ENCODE measurements around the gene RHBDL1. TPM values are rescaled to one million over a fixed set of nuclear protein-coding genes. Genes with fewer than 3 reads are reported as not detected.

Gene RHBDL1
- 0.98 and 6.6 TPM in 2 replicates for total RNA-seq (ENCODE audit: low replicate concordance)

DNA sequence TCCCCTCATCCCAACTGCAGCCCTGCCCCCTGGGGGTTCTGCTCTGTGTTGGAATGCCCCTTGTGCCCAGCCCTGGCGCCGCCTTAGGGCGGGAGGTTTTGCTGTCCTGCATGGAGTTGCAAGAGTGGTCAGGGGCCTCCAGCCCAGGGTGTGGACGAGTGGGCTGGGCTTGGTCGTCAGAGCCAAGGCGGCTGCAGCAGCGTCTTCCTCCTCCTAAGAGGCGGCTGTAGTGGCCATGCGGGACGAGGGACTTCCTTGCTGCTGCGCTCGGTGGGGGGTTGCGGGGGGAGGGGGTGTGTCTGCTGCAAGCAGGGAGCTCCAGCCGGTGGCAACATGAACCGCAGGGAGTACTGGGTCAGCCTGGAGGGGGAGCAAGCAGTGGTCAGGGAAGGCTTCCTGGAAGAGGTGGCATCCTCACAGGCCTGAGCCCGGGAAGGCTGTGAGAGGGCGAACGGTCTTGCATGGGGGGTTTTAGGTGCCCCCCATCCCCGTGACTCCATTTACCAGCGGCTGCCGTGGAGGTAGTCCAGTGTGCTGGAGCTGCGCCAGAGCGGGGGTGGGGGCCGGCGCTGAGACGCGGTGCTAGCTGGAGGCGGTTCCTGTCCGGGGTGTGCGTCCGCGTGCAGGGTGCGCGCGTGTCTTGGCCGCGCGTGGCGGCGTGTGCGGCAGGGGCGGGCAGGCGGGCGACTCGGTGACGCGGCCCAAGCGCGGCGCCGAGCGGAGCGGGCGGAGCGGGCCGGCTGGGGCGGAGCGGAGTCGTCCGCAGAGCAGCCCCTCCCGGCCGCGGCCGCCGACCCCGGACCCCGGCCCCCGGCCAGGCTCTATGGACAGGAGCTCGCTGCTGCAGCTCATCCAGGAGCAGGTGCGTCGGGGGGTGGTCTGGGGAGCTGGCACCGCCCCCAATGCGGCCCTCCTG lies at the start of gene RHBDL1:
Gene RHBDL1 (plus strand): TSS at position 704 of the 916 bp plus-strand sequence. CDS start 120 bp downstream, at position 824.

DNA sequence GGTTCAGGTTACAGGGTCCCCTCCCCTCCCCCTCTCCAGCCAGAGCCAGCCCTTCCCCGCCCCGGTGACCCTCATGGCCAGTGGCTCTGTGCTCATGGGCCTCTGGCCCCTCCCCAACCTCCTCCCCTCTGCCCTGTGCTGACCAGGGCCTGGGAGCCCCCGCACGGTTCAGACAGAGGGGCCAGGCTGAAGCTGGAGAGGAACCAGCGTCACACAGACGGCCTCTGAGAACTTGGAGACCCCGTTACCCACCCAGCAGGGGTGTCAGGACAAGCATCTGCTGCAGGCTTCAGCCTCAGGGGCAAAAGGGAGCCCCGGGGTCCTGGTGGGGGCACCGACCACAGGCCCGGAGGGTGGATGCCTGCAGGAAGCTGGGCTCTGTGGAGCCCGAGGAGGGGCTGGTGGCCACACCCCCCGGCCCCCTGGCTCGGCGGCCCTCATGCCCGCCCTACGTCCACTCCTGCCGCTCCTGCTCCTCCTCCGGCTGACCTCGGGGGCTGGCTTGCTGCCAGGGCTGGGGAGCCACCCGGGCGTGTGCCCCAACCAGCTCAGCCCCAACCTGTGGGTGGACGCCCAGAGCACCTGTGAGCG lies 44.6 kb upstream of the RHBDL1 start, which contains the start of gene WFIKKN1:
Gene WFIKKN1 (plus strand): TSS at position 171 of the 591 bp plus-strand sequence. CDS start 269 bp downstream, at position 440.

DNA sequence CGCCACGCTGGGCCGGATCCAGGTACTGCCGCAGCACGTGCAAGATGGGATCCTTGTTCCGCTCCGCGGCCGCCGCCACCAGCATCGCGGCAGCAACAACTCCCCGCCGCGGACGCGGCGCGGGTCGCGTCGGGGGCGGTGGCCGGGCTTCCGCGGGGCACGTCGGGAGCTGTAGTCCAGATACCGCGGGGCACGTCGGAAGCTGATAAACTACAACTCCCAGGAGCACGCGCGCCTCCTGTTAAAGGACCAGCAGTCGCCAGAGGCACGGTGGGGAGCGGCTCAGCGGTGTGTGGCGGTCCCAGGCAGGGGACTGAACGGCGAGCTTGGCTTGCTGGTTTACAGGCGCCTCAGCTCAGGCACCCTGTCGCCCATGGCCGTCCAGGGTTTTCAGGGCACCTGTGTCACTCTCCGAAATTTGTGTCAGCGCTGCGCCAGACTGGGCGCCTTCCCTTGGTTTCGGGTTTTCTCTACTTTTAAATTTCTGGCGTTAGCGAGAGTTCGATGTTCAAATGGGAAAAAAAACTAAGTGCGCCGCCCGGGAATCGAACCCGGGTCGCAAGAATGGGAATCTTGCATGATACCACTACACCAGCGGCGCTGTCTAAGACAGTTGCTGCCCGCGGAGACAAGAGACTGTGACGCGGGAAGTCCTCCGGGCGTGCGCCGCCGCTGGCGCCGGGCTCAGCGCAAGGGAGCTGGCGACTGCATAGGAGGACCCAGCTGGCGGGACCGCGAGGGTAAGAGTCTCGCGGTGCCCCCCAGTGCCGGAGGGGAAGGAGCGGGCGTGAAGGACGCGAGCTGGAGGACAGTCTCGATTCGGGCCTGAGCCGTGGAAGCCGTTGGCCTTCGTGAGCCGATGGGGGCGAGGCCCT lies 39.0 kb upstream of the RHBDL1 start, which contains the start of gene METTL26:
Gene METTL26 (minus strand): TSS at position 100 of the 875 bp plus-strand sequence. CDS start 15 bp downstream, at position 85.

DNA sequence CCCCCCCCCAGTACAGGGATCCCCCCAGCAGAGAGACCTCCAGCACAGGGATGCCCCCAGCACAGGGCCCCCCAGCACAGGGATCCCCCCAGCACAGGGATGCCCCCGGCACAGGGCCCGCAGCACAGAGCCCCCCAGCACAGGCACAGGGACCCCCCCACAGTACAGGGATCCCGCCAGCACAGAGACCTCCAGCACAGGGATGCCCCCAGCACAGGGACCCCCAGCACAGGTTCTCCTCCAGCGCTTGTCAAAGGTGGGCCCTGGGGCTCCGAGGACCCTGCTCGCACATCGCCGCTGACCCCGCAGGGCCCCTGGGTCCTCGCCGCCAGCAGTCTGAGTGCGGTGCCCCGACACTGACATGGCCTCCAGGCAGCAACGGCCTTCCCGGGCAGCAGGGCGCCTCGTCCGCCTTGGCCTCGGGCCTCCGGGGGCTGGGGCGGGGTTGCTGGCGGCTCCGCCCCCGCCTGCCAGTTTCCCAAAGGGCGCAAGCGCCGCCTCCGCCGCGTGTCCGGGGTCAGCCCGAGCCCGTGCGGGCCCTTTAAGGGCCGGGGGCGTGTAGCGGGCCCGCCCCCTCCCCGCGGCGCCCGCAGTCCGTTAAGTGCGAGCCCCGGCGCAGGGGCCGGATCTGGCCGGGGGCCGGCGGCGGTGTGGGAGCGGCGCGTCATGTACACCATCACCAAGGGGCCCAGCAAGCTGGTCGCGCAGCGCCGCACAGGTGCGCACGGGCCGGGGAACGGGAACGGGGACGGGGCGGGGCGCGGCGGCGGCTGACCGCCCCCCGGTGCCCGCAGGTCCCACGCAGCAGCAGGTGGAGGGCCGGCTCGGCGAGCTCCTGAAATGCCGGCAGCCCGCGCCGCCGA lies 33.9 kb upstream of the RHBDL1 start, which contains the start of gene MCRIP2:
Gene MCRIP2 (plus strand): TSS at position 503 of the 863 bp plus-strand sequence. CDS start 164 bp downstream, at position 667.

DNA sequence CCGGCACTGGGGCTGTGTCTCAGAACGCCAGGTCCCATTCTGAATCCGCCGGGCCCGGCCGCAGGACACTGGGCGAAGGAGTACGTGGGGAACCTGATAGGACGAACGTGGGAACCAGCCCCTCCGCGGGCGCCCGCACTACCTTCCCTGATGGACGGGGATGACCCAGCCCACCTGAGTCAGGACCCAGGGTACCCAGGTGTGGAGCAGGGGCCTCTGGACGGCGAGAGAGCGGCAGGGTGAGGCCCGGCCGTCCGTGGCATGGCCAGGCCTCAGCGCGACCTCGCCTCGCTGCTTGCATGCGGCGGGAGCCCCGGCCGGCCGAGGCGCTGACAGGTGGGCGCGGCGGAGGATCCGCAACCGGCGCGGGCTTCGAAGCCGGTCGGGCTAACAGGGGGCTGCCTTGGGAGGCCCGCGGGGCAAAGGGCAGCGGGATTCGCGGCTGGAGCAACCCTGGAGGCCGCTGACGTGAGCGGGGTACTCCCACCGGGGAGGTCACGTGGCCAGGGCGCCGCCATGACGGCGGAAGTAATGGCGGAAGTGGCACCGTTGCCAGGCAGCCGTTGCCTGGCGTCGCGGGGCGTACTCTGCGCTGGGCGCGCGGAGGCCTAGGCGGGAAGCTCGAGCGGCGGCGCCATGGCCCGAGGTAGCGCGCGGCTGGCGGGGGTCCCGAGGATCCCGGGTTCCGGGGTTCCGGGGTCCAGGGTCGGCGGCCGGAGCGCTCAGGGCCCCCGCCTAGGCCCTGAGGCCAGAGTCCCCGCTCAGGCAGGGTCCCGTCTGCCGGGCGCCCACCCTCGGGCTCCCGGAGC lies 26.5 kb upstream of the RHBDL1 start, which contains the start of gene WDR90:
Gene WDR90 (plus strand): TSS at position 585 of the 809 bp plus-strand sequence. CDS start 52 bp downstream, at position 637.

DNA sequence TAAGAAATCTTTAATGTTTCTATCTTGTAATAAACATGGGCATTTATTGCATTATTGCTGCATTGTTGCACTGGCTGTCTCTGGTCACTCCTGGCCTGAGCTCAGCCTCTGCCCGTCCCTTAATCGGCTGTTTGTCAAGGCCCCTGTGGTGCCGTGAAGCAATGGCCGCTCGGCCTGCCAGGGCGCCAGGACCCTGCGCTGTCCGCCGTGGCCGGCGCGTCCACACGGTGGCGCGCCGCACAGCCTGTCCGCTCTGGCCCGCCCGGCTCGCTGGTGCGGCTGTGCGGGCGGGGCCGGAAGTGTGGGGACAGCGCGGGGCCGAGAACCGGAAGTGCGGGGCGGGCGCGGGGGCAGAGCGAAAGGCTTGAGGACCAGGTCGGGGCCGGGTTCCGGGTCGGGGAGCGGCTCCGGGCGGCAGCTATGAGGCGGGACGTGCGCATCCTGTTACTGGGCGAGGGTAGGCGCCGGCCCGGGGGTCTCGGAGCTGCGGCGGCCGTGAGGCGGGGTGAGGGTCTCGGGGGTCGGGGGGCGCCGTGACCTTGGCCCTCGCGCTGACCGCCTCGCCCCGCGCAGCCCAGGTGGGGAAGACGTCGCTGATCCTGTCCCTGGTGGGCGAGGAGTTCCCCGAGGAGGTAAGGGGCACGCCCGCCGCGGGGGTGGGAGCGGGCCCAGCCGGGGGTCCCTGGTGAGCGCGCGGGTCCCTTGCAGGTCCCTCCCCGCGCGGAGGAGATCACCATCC lies 7.5 kb upstream of the RHBDL1 start, which contains the start of gene RHOT2:
Gene RHOT2 (plus strand): TSS at position 353 of the 739 bp plus-strand sequence. CDS start 68 bp downstream, at position 421.

DNA sequence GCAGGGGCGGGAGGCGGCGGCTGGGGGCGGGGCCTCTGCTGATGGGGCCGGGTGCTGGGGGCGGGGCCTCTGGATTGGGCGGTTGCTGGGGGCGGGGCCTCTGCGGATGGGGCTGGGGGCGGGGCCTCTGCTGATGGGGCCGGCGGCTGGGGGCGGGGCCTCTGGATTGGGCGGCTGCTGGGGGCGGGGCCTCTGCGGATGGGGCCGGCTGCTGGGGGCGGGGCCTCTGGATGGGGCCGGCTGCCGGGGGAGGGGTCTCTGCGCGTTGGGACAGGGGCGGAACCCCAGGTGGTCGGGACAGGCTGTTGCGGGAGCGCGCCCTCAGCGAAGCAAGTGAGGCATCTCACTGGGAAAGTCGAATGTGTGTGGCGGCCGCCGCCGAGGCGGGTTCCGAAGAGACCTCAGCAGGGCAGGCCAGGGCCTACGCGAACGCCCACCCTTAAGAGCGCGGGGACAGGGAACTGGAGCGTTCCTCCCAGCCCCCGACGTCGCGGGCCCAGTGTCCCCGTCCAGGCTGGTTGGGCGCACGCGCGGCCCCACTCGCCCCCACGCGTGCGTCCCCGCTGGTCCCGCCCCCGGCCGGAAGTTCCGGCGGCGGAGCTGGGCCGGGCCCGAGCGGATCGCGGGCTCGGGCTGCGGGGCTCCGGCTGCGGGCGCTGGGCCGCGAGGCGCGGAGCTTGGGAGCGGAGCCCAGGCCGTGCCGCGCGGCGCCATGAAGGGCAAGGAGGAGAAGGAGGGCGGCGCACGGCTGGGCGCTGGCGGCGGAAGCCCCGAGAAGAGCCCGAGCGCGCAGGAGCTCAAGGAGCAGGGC lies 4.5 kb downstream of the RHBDL1 start, which contains the start of gene STUB1:
Gene STUB1 (plus strand): TSS at position 597 of the 811 bp plus-strand sequence. CDS start 116 bp downstream, at position 713.

DNA sequence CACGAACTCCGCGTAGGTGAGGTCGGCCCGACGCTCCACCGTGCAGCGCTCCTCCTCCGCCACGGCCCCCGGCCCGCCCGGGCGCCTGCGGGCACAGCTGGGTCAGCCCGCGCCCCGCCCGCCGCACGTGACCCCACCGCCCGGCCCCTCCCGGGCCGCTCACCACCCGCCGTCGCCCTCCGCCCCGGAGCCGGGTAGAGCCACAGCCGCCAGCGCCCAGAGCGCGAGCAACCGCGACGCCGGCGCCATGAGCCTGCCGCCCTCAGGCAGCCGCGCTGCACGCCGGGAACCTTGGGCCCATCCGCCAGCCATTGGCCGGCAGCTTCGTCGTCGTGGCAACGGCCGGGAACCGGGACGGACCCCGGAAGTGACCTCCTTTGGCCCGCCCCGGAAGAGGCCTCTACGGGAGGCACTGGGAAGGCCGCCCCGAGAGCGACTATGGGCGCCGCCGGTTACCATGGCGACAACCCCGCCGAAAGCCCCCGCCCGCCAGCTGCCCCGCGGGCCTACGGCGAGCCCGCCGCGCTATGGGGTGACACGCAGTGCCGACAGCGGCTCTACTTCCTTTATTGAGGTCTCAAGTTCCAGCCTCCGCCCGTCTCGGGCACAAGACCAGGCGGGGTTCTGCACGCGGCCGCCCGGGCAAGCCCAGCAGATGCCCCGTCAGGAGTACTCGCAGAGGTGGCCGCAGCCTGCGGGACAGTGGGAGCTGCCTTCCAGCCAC lies 8.8 kb downstream of the RHBDL1 start, which contains the start of gene JMJD8:
Gene JMJD8 (minus strand): TSS at position 264 of the 724 bp plus-strand sequence. CDS start 15 bp downstream, at position 249.

DNA sequence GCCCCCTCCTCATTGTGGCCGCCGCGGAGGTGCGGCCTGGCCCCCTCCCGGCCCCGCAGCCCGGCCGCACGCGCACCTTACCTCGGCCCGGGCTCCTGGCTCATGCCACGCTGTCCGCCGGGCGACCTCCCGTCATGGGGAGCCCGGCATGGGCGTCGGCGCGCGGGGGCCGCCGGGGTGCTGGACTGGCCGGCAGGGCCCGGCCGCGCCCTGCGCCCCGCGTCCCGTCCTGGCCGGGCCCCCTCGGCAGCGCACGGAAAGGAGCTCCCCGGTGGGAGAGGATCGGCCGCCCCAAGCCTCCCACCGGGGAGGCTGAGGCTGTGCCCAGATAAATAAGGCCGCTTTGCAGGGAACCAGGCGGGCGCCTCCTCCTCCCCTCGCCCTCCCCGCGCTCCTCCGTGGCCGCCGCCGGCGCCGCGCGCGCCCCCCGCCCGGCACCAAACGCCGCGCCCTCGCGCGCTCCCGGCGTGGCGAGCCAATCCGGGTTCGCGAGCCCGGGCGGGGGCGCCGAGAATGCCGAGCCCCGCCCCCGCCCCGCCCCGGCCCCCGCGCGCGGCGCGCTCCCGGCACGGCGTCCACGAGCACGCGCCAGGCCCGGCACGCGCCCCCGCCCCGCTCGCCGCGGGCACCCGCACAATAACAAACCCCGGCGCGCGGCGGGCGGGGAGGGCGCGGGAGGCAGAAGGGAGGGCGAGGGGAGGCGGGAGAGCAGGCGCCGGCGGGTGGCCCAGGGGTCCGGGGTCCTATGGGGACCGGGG lies 30.1 kb downstream of the RHBDL1 start, which contains the start of gene FBXL16:
Gene FBXL16 (minus strand): TSS at position 371 of the 758 bp plus-strand sequence. CDS start 8,396 bp downstream, outside the sequence.

DNA sequence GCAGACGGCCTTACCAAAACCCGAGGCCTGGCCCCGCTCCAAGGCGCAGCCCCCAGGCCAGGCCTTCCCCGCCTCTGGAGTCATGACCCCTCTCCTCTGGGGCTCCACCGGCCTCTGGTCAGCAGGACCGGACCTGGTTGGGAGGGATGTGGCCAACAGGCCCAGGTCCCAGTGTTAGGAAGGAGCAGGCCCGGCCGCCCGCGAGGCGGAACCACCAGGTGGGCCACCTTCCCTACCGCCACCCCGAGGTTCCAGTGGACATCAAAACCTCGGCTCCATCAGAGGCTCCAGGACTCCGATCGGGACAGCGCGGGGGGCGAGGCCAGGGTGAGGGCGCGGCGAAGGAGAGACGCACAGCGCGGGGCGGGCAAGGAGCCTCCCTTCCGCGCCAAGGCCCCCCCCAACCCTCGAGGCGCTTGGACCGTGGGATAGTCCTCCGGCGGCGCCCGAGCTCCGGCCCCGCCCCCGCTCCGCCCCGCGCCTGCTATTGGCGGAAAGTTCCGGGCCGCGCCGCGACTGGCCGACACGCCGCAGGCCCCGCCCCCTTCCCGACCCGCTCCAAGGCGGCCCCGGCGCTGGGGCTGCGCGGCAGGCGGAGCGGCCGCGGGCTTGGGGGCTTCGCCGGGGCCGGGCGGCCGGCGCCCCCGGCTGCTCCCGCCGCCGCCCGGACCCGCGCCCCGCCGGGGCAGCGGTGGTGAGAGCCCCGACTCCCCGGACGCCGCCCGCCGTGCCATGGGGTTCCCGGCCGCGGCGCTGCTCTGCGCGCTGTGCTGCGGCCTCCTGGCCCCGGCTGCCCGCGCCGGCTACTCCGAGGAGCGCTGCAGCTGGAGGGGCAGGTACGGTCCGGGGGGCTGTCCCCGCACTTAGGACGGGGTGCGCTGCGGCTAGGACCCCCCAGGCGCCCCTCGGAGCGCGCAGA lies 39.3 kb downstream of the RHBDL1 start, which contains the start of gene METRN:
Gene METRN (plus strand): TSS at position 561 of the 919 bp plus-strand sequence. CDS start 172 bp downstream, at position 733.

DNA sequence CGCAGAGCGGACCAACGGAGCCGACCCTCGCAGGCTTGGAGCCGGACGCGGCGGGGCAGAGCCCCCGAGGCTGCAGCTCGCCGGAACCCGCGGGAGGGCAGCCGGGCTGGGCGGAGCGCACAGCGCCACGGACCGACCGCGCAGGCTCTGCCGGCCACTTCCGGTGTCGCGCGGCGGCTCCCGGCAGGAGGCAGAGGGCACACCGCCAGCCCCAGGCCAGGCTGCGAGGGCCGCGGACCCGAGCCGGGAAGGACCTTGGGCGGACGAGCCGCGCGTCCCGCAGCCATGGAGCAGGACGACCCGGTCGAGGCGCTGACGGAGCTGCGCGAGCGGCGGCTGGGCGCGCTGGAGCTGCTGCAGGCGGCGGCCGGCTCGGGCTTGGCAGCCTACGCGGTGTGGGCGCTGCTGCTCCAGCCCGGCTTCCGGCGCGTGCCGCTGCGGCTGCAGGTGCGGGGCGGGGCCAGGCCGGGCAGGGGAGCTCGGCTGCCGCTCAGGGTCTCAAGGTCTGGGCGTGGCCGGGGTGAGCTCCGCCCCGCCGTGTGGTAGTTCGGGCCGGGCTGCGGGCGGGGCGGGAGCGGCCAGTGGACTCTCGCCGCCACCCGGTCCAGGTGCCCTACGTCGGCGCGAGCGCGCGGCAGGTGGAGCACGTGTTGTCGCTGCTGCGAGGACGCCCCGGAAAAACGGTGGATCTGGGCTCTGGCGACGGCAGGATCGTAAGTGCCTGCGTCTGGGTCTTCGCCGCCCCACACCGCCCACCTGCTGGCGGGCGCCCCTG lies 45.7 kb downstream of the RHBDL1 start, which contains the start of gene ANTKMT:
Gene ANTKMT (plus strand): TSS at position 157 of the 775 bp plus-strand sequence. CDS start 129 bp downstream, at position 286.

DNA sequence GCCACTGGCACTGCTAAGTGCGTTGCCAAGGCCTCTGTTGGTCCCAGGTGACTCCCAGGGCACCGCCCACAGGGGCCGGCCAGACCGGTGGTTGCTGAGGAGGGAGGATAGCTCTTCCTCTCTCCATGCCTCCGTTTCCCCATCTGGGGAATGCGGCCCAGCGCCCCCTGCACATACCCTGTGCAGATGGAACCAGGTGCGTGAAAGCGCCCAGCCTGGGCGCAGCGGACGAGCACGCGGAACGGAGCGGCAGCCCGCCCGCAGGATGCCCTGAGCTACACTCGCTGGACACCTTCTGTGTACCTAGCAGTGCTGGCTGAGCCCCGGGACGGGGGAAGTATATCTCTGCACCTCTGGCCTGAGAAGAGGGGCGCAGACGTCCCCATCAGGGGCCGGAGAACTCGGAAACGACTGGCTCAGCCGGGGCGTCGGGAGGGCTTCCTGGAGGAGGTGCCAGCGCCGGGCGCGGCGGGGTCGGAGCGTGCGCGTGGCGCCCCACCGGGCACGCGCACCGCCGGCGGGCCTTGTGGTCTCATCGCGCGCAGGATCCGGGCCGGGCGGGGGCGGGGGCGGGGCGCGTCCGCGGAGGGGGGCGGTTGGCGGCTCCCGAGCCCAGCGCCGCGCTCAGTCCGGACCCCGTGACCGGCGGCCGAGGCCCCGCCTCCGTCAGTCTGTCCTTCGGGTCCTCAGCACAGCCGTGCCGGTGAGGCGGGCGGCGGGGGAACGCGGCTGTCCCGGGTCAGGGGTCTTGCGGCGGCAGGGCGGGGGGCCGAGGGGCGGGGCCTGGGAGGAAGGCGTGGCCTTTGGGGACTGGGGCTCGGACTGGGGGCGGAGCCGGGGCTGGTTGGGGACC lies 51.2 kb downstream of the RHBDL1 start, which contains the start of the genes CCDC78 and HAGHL:
Gene CCDC78 (minus strand): TSS at position 6 of the 853 bp plus-strand sequence. CDS start 76 bp downstream, outside the sequence.
Gene HAGHL (plus strand): TSS at position 669 of the 853 bp plus-strand sequence. CDS start 404 bp downstream, outside the sequence.

